ENCODE measurements around the gene CD247.

Gene CD247

DNA sequence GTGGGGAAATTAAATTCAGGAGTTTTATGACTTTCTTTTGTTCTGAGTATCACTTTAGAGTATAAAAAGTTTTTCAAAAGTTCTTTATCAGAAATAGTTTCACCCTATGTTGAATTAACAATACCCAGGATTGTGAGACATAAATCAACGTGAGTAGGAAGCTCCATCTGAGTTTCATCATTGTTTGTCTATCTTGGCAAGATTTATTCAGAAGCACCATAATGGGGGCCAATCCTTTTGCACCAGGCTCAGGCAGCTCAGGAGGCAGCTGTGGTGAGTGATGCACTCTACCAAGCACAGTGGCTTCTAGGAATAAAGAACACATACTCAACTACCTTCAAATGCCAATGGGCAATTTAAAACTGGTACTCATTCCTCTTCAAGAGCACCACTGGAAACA is 23.3 kb upstream of the CD247 start:
- no peak for DNase-seq

DNA sequence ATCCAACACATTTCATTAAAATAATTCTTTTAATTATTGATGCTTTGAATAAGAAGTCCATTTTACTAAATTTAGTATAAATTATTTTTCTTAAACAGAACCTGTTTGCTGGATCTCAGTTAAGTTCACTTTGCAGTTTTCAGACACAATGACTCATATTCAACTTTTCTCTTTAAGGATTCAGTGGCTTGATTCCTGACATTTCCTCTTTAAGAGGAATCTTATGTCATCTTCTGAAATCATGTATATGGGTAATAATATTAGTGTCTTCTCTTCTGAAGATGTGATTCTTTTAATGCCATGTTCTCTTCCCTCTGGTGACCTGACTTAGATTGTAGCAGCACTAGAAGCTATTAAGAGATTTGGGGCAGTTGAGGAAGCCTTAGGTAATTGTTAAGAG is 22.7 kb upstream of the CD247 start:
- DNase-seq, result no peak

DNA sequence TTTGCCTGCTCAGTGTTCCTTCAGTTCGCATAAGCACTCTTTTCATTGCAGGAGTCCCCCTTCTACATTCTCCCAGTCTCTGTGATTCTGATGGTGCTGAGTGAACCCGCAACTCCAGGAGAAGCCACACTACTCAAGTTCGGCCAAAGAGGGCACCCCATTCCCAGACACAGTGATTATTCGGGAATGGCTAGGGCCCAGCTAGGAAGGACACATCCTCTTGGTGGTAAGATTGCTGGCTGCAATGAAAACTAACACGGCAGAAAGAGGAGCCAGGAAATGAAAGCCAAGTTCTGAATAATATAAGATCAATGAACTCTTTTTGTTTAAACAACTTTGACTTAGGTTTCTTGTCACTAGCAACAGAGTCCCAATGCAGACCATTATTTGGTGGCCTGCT is 20.3 kb upstream of the CD247 start:
- DNase-seq, result no peak

DNA sequence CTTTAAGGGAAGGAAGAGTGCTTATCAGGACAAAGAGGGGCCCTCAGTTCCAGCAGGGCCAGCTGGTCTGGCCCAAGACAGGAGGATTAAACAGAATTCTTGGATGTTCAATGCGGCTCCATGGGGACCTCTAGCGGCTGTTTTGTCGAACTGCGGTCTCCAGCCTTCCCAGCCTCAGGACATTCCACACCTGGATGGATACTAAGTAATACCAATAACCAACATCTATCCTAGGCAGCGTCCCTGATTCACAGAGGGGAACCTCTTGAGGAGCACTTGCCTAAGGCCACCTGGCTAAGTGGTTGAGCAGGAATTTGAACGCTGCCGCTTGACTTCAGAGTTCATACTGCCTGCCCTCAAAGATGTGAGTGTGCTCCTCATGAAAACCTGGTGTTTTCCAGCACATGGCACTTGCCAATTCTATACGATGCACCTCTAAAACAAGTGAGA is 15.5 kb upstream of the CD247 start:
- peak; percentile 32 for DNase-seq

DNA sequence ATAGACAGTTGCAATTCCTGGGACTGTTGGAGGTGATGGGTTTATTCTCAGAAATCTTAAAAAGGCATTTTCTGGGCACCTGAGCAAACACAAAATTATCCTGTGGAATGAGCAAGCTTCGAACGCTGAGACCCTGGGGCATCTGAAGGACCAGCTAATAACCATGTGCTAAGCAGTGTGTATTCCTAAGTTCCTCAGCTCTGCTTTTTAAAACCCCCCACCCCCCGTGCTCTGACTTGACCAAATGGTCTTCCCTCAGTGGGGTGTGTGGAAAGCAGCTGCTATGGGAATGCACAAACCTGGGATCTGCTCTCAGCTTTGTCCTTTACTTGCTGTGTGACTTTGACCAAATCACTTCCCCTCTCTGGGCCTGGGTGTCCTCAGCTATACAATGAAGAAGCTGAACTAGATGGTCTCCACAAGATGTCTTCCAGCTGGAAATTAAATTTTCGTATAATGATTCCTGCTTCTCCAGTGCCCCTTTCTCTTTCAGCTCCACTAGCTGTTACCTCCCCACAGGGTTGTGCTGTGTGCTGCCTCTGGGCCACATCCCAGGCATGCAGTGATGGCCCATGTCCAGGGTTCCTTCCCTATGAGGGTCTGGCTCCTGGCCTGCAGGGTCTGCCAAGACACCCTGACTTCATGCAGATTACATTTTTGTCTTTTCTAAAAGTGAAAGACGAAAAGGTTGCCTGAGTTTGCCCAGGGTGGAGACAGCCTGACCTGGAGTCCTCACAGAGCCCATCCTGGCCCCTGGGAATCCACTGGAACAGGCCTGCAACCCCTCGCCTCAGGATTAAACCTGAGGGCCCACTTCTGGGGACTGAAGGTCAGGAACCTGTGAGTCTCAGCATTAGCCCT is 14.9 kb upstream of the CD247 start:
- DNase-seq, result no peak

DNA sequence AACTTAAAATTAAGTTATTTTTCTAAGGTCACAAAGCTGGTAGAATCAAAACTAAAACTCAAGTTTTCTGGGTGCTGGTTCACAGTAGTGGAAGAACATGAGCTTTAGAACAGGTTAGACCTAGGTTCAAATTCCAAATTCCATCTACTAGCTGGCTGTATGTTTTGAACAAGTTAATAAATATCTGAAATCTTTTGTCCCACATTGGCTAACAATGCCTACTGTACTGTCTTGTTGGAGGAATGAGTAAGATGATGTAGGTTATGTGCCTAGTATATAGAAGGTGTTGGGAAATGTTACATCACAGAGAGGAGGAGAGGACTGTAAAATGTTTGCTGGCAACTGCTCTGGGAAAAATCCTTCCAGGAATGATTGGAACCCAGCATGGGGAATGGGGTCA is 14.0 kb upstream of the CD247 start:
- DNase-seq, result no peak

DNA sequence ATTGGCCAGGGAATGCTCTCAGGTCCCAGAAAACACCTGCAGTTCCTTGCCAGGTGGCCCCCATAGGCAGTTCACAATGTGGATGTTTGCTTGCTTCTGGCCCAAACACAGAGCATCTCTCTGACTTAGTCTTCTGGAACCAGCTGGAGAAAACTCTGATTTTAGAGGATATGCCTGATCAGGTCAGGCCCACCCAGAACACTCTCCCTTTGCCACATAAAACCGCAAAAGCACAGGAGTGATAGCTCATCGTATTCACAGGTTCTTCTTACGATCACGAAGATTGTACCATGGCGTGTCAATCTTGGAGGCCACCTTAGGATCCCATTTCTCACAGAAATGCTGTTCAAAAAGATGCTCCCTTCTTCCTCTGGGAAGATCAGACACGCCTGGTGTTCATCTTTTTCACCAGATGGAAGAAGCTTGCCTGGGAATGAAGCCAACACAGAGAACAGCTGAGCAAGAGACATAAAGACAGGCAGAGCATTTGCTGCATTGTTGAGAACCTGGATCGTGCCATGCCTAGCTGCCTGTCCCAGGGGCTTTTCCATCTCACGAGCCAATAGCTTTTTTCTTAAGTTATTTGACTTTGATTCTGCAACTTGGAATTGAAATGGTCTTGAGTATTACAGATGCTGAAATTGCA is 11.6 kb upstream of the CD247 start:
- peak; percentile 86 for DNase-seq

DNA sequence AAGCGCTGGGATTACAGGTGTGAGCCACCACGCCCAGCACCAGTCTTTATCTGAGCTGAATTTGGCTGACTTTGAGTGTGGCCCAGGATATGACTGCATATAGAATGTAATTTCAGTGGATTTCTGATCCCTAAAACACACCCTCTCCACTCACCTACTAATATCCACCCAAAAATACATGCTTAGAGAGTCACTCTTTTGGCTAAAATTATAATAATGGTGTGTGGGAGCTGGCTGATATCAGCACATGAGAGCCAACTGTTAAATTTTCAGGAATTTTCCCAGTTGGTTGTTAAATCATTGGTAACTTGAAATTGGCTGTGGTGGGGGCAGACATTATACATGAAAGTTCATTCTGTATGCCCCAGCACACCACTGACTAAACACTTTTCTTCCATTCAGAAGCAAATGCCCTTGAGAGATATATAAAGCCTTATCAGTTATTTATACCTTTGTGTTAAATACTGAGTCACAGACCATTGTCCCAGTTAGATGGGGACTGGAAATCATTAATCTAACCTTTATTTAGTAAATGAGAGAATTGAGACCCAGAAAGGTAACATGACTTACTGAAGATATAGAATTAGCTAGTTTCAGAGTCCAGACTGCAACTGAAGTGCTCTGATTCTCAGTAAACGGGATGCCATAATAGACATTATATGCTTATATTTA is 9.9 kb upstream of the CD247 start:
- no peak for DNase-seq

DNA sequence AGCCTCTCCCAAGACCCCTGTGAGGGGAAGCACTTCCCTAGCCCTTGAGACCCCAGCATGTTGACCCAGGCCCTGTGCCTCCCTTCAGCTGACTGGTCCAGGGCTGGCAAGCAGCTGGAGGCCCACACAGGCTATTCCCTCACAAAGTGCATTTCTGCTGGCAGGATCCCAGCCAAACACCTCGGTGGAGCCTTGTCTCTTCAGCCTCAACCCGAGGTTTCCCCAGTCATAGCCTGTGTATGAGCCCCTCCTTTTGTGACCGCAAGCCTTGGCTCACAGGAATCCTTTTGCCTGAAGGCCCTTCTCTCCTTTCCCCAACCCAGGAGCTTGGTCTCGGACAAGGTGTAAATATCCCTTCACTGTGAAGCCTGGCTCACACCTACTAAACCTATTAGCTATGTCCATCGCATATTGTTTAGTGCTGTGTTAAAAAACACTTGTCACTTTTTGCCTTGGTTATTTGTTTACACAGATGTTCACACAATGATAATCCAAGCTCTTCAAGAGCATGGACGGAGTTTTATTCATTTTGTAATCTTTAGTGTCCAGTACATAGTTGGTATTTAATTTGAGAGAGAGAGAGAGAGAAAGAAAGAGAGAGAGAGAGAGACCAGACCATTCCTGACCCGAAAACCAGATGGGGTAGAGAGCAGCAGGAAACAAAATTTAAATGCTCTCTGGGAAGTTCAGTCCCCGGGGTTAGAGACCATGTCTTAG is 8.5 kb upstream of the CD247 start:
- no peak for DNase-seq

DNA sequence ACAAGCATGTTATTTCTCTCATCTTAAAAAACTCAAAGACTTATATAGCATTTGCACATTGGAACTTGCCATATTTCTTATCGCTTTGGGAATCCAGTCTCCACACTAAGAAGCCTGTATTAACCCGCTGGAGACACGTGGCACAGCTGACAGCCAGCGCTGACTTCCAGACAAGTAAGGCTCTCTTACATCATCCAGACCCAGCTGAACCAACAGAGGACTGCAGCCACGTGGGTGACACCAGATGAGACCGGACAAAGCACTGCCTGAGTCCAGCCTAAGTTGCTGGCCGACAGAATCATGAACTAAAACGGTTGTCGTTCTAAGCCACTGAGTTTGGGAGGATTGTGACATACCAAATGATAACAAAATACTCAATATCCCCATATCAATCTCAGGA is 6.3 kb upstream of the CD247 start:
- no peak for DNase-seq

DNA sequence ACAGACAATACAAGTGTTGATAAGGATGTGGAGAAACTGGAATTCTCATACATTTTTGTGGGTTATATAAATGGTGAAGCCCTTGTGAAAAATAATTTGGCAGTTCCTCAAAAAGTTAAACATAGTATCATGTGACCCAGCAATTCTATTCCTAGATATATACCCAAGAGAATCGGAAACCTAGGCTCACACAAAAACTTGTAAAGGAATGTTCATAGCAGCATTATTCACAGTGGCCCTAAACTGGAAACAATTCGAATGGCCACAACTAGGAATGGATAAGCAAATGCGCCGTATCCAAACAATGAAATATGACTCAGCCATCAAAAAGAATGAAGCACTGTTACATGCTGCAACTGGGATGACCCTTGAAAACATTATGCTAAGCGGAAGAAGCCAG is 3.9 kb upstream of the CD247 start:
- DNase-seq, result no peak

DNA sequence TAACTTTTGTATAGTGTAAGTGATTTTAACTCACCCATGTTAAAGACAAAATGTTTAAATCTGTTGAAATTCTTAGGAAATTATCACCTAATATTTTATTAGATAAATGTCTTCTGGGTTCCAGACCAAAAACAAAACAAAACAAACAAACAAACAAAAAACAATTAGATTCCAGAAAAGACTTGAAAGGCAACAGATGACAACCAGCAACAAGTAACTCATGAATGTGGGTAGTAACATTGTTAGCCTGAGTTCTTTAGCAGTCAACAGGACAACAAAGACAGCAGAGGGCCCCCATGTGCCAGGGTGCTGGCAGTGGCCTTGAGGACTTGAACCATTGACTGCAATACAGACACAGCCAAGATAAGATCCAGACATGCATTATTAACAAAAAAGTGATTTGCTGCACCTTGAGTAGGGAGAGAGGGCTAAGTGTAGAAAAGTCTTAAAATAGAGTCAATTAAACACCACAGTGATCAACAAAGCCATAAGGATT is 2.4 kb upstream of the CD247 start:
- no peak for DNase-seq

DNA sequence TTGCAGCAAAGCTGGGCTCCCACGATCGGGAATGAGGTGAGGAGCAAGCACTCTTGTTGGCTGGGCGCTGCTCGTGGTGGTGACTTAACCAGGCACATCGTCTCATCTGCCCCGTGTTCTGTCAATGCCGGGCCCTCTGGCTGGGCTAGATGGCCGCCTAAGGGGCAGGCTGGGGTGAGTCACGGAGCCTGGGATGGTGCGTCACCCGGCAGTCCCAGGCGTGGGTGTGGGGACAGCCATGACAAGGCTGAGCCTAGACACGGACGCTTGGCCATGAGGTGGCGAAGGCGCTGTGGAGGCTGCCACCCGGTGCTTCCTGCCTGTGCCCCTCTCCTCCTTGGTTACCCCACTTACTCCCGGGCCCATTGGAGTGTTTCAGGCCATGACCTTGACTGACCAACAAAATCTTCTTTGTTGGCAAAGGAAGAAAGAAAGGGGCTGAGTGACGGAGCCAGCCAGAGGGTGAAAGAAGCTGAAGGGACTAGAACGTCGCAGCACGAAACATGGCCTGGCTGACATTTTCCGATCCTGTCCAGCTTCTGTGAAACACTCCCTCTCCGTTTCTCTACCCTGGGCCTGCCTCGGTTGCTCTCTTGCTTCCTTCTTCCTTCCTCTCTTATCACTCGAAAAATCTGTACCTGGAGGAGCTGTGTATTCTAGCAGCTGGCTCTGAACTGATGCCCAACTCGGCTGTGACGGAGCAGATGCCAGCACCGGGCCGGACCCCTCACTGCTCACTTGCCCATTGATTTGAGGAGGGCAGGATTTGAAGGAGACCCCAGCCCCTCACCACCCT is 596 bp downstream of the CD247 start:
- no peak for DNase-seq

DNA sequence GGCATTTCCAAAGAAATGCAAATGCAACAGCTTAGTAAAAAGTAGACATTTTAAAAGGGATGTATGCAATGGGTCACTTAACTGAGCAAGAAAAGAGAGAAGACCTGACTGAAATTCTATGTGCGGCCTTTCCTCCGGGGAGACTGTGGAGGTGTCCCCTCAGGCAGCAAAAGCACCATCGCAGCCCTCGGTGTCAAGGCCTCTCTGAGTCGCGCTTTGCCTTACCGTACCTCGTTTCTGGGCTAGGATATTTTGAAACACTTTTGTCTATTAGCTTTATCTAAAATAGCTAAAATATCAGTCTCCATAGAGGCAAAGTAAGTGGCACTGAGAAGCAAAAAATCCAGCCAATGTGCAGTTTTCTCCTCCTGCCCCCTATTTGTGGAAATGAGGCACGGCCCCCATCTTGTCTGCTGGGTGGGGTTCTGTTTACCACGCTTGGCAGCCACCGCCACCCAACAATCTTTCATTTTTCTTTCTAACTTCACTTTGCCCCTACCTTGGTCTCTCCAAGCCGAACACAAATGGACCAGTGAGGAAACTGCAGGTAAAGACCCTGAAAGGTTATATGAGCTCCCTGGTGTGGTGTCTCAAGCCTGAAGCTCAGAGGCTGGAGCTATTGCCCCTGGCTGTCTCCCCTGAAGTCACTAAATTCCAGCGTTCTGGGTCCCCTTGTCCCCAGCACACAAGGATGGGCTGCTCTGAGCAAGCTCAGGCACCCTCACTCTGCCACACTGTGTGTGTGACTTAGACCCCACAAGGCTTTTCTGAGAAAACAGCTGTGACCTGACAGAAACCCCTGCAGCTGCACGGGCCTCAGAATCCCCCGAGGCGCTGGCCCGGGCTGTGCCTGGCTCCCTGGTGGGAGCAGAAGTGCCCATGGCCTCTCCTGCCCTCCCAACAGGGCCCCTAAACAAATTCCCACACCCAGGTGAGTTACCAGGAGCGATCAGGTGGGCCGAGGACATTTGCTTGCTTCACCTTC is 1.6 kb downstream of the CD247 start:
- DNase-seq, result no peak

DNA sequence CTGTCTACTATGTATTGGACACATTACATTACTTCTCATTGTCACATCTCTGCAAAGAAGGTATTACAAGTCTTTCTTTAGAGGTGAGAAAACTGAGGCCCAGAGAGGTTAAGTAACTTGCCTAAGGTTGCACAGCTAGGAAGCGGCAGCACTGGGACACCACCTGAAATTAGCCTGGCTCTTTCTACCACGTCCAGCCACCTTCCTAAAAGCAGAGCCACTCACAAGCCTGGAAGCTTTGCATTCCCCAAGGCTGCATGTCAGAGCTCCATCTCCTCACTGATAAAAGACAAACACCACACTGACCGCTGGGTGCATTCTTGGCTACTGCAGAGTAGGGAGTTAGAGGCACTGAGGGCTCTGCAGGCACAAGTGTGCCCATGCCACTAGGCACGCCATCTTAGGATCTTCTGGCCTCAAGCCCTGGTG is 2.4 kb downstream of the CD247 start:
- DNase-seq, result no peak

DNA sequence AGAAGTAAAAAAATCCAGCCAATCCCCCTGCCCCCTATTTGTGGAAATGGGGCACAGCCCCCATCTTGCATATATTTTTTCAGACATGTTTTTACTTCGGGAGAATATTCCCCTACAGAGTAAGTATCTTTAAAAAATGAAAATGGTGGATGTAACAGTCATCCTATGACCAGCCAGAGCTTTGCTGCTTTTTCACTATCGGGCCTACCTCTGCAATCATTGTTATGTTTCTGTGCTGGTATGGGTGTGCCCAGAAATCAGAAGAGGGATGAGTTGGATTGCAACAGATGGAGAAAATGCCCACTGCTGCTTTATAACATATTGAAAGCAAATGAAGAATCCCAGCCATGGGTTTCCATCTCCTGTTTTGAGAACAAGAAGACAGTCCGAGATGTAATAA is 2.9 kb downstream of the CD247 start:
- no peak for DNase-seq

DNA sequence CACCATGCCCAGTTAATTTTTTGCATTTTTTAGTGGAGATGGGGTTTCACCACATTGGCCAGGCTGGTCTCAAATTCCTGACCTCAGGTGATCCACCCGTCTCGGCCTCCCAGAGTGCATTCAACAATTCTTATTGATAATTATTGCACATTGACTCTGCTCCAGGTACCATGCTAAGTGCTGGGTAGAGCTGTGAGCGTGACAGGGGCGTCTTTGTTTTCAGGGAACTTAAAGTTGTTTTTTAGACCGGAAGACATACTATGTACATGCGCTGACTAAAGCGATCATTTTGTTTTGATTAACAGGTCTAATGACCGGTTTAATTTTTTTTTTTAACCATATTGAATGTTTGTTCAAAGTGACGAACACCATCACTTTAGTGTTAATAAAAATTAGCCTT is 4.0 kb downstream of the CD247 start:
- no peak for DNase-seq

DNA sequence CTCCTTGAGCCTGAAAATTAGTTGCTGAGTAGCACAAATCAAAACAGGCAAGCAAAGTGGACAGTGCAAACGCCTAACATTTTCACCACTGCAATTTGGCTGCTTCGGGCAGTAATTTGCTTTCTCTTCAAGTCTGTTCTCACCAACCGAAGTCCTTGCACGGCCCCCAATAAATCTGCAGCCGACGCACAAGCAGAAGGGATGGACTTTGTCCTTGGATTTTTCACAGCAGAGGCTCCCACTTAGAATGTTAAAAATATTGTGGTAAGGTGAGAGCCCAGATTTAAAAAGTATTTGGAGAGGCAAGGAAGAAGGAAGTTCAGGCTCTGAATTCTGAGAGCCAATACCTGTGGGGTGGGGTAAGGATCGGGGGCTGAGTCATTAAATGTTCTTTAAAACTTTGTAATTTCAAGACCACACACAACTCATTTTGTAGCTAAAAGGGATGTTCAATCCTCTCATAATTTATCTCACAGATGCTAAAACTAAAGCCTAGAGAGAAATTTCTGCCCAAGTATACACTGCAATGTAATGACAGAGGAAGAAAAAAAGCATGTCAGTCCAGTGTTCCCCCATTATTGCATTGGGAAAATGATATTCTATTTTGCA is 6.2 kb downstream of the CD247 start:
- no peak for DNase-seq

DNA sequence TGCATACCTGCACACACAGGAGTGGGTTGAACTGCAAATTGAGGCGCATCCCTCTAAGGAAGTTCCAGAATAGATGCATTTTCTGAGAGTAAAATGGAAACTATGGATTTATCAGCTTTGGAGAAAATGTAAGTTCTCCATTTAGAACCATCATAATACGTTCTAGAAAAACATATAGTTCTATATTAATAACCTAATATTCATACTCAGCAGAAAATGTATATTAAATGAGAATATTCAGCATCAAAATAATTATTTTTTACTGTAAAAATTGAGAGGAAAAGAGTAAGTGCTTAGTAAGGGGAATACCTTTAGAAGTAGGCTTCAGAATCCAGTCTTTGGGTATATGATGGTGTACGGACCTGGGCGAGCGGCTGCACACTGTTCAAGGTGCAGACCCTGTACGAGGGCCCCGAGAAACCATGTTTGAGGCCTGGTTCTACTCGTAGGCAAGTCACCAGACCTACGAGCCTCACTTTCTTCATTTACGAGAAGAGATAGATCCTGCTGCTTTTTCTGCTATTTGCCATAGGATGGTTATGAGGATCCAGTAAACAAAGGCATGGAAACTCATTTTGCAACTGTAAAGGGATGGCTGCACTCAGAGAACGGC is 6.8 kb downstream of the CD247 start:
- no peak for DNase-seq

DNA sequence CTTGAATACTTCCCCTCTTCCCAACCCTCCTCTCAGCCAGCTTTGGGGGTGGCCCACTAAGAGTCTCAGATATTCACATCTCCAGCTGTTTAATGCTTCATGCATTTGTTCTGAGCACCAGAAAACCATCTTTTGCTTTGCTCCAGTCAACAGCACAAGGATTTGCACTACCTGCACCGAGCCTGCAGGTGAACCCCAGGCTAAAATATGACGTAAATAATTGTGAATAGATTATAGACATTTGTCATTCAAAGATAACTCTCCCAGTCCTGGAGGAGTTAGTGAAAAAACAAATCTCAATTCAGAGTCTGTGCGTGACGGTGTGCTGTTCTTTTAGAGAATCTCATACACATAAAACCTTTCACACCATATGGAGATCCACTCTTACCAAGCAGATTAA is 7.4 kb downstream of the CD247 start:
- DNase-seq, result no peak

Data from NCI-H2171 (cell line).